Esophagus squamous epithelium (tissue), 4 donors: ENCODE results near the gene SMYD2.

Experiments
- CTCF ChIP-seq, 6 experiments: fragments of 450-650 bp in 4 of 6; fragments of 200-600 bp in 2 of 6; sonication (generic) in 2 of 6; IDR thresholded peaks; one replicate each; pipeline ENCODE4 v1.5.1; 2016 to 2019; ENCODE audit warnings: antibody characterized with exemption in 6 of 6, mild to moderate bottlenecking in 4 of 6, moderate library complexity in 4 of 6
- POLR2A ChIP-seq, 4 donors: fragments of 450-650 bp; IDR thresholded peaks; one replicate each; pipeline ENCODE4 v1.6.1; 2017; ENCODE audit warnings: antibody characterized with exemption in 4 of 4, mild to moderate bottlenecking in 4 of 4, moderate library complexity in 3 of 4

DNA sequence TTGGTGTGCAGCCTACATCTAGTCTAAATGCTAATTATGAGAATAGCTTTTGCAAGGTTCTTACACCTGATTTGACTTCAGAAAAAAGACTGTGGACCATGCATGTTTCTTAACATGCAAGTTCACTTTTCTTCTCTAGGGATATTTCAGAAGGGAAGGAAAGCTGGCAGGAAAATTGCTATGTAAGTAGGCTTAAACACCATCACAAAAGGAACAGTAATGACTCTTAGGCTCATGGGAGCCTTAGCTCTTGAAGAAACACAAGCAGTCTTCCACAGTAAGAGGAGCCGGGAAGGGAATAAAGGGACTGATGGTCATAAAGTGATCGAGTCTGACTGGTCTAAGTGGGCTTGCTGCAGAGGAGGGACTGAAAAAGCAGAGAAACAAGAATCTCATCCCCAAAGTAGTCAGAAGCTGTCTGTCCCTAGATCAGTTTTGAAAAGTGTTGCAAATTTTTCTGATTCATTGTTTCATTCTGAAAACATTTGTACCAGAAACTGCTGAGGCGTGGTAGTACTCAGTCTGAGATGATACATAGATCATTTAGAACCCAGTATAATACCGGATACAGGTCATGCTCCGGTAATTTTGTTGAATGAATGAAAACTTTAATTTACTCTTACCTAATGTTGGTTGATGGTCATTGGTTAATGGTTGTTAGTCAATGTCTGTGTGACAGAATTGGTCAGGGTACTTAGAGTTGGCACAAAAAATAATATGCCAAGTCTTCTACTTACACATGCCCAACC lies 40.9 kb downstream of the SMYD2 start:
- TF ChIP-seq CTCF (IDR thresholded peaks at IDR 0.05) (no peak), POLR2A (IDR thresholded peaks at IDR 0.05) (no peak)
